Stimulated activated memory B cell treated with anti-CD40 and anti-IgM and Interleukin-4, amounts not matched to agents 10 μg/mL and 1 μg/mL and 100 μg/mL, for 72 hours (primary cell): ENCODE results near the gene CYBB.
A peak's percentile ranks its signal among the peaks of the same experiment; 100 is the strongest.

Experiments
- ATAC-seq: fragments of 150-1000 bp; cut with Tn5 transposase; 2 replicates; pipeline ENCODE4 v1.10.0; 2021
- H3K27ac Mint-ChIP-seq: one replicate; pipeline ENCODE4 v1.8.0; 2022; ENCODE audit warnings: mild to moderate bottlenecking, mixed read lengths
- H3K27me3 Mint-ChIP-seq: one replicate; pipeline ENCODE4 v1.8.0; 2022; ENCODE audit warnings: mixed read lengths
- H3K36me3 Mint-ChIP-seq: one replicate; pipeline ENCODE4 v1.8.0; 2022; ENCODE audit warnings: mixed read lengths
- H3K4me1 Mint-ChIP-seq: one replicate; pipeline ENCODE4 v1.8.0; 2022; ENCODE audit warnings: mixed read lengths
- H3K4me3 Mint-ChIP-seq: one replicate; pipeline ENCODE4 v1.8.0; 2022; ENCODE audit warnings: mild to moderate bottlenecking, moderate library complexity, mixed read lengths
- H3K9me3 Mint-ChIP-seq: one replicate; pipeline ENCODE4 v1.8.0; 2022; ENCODE audit warnings: mixed read lengths

The CYBB gene

GRCh38 chrX:37803057-37803456 is 23.2 kb downstream of the CYBB start:
- Mint-ChIP-seq H3K9me3 (no peaks in the 10 kb centered on the region), H3K4me1 (peaks cover 6% of the 10 kb centered on the region), H3K36me3 (peaks cover 34% of the 10 kb centered on the region), H3K27me3 (no peaks in the 10 kb centered on the region), H3K27ac (no peak overlapping the region), H3K4me3 (no peak overlapping the region)
- no peak for ATAC-seq

DNA sequence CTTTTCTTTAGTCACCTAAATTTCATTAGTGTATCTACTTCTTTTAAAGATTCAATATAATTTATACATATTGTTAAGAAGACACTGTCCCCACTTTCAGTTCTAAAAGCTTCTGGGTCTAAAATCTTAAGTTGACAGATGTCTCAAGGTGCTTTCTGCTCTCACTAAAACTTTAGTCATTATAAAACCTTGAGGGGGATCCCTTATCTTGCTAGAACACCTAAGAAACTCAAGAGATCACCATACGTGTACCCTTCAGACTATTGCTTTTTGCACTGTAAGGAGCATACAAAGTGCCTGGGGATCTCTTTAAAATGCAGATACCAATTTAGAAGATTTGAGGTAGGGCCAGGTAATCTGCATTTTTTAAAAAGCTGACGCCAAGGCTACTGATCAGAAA is 30.1 kb downstream of the CYBB start:
- no peak for ATAC-seq
- Mint-ChIP-seq H3K9me3 (no peaks in the 10 kb centered on the region), H3K4me3 (no peak overlapping the region), H3K27ac (peak overlapping the region; percentile 32), H3K36me3 (peaks cover 21% of the 10 kb centered on the region), H3K27me3 (no peaks in the 10 kb centered on the region), H3K4me1 (peaks cover 39% of the 10 kb centered on the region)

DNA sequence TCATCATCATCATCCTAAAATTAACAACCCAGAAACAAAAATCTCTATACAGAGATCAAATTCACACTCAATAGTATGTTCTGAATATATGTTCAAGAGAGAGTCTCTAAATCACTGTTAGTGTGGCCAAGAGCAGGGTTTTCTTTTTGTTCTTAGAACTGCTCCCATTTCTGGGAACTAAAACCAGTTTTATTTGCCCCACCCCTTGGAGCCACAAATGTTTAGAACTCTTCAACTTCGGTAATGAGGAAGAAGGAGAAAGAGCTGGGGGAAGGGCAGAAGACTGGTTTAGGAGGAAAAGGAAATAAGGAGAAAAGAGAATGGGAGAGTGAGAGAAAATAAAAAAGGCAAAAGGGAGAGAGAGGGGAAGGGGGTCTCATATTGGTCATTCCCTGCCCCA is 32.3 kb downstream of the CYBB start:
- Mint-ChIP-seq H3K9me3 (no peaks in the 10 kb centered on the region), H3K36me3 (peaks cover 15% of the 10 kb centered on the region), H3K27me3 (no peaks in the 10 kb centered on the region), H3K4me1 (peaks cover 56% of the 10 kb centered on the region), H3K4me3 (no peak overlapping the region), H3K27ac (peak overlapping the region; percentile 20)
- ATAC-seq: no peak

DNA sequence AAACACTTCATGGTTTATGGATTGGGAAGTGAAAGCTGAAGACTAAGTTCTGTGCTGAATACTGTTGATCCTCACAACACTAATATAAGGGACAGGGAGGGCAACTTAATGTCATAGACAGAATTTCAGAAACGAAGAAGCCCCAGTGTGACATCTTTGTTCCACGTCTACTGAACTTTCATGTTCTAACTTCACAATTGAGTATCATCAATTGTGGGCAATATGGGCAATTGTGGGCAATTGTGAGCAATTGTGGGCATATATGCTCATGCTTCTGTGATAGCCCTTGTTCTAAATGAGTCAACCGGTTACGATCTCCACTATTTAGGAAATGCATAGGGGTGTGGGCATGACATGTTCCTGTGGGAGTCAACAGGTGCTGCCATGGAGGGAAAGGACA is 33.7 kb downstream of the CYBB start:
- Mint-ChIP-seq H3K27me3 (no peaks in the 10 kb centered on the region), H3K36me3 (peaks cover 8% of the 10 kb centered on the region), H3K4me1 (peaks cover 66% of the 10 kb centered on the region), H3K9me3 (no peaks in the 10 kb centered on the region), H3K4me3 (no peak overlapping the region), H3K27ac (peak overlapping the region; percentile 73)
- peak; percentile 67 for ATAC-seq

DNA sequence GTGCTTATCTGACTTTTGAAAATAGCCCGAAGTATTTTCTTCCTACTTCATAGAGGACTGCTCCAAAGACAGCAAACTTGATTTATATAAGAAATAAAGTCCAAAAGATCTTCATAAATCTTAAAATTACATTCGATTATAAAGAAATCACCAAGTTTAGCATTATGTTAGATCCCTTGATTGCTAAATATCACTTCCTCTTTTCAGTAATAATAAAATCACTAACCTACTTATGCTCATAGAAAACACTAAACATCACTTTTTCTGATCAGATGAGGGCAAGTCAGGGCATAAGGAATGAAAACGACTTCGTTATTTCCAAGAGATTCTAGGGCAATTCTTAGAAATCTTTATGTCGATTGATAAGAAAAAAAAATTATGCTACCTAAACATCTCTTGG is 35.5 kb downstream of the CYBB start:
- H3K9me3 Mint-ChIP-seq: no peaks in the 10 kb centered on the region
- H3K27ac Mint-ChIP-seq: peak overlapping the region; percentile 88
- H3K4me1 Mint-ChIP-seq: peaks cover 60% of the 10 kb centered on the region

DNA sequence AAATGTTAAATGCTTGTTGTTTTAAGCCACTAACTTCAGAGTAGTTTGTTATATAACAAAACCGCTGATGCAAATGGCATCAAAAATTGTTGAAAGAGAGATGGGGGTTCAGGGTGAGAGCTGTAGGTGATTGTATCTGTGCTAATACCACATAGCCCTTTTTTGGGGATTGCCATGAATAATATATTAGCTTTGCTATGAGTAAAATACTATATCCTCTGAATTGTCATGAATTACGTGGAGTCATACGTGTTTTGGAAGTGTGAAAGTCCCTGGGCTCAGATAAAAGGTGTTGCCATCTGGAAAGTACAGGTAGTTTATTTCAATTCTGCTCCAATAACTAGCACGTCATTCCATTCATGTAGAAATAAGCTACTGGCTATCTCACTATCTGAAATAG is 36.9 kb downstream of the CYBB start:
- H3K4me3 Mint-ChIP-seq: peak overlapping the region; percentile 72

More for the DNA sequence above, 35.5 kb downstream of the CYBB start:
- no peak for ATAC-seq
- Mint-ChIP-seq H3K36me3 (no peaks in the 10 kb centered on the region), H3K4me3 (no peak overlapping the region), H3K27me3 (no peaks in the 10 kb centered on the region)

DNA sequence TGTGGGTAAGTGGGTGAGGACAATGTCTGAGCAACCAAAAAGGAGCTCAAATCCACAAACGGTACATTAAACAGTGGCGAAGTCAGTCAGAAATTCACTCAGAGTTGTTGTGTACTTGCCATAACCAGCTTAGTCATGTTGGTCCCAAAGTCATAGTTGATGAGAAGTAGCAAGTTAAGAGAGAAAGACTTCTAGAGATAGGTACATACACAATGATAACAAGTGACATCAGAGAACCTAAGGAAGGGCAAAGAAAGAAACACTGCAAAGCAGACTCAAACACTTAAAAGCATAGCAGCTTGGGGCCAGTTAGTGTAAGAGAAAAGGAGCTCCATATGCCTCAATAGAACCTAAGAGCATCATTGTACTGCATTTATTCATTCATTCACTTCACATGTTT is 37.3 kb downstream of the CYBB start:
- H3K27me3 Mint-ChIP-seq: no peaks in the 10 kb centered on the region
- H3K27ac Mint-ChIP-seq: peak overlapping the region; percentile 88
- no peaks in the 10 kb centered on the region for H3K36me3 Mint-ChIP-seq
- H3K9me3 Mint-ChIP-seq: no peaks in the 10 kb centered on the region
- no peak for ATAC-seq
- H3K4me1 Mint-ChIP-seq: peaks cover 51% of the 10 kb centered on the region
- H3K4me3 Mint-ChIP-seq: peak overlapping the region; percentile 72

More for the DNA sequence above, 36.9 kb downstream of the CYBB start:
- peak; percentile 61 for ATAC-seq
- peak overlapping the region; percentile 88 for H3K27ac Mint-ChIP-seq
- peaks cover 55% of the 10 kb centered on the region for H3K4me1 Mint-ChIP-seq
- no peaks in the 10 kb centered on the region for H3K27me3 Mint-ChIP-seq
- H3K36me3 Mint-ChIP-seq: no peaks in the 10 kb centered on the region
- no peaks in the 10 kb centered on the region for H3K9me3 Mint-ChIP-seq

GRCh38 chrX:37817579-37817978 is 37.7 kb downstream of the CYBB start:
- peaks cover 48% of the 10 kb centered on the region for H3K4me1 Mint-ChIP-seq
- peak; percentile 69 for ATAC-seq
- peak overlapping the region; percentile 88 for H3K27ac Mint-ChIP-seq

DNA sequence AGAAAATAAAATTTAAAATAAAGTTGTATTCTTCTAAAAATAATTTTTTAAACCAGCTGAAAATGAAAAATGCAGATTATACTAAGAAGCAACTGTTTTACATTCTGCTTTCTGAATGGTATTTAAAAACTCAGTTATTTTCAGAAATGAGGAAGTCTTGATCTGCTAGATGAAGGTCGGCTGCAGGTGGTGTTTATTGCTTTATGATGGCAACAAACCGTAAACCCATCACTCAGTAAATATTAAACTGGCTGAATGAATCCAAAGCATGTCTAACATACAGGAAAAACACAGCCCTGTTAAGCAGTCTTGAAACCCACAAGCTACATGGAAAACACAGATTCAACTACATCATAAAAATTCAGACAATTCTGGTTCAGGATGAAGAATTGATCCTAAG is 38.2 kb downstream of the CYBB start:
- H3K36me3 Mint-ChIP-seq: no peaks in the 10 kb centered on the region
- H3K27ac Mint-ChIP-seq: peak overlapping the region; percentile 88
- peaks cover 46% of the 10 kb centered on the region for H3K4me1 Mint-ChIP-seq
- ATAC-seq: peak; percentile 70
- no peaks in the 10 kb centered on the region for H3K9me3 Mint-ChIP-seq
- no peaks in the 10 kb centered on the region for H3K27me3 Mint-ChIP-seq
- peak overlapping the region; percentile 66 for H3K4me3 Mint-ChIP-seq

More at GRCh38 chrX:37817579-37817978, 37.7 kb downstream of the CYBB start:
- Mint-ChIP-seq H3K4me3 (peak overlapping the region; percentile 72), H3K36me3 (no peaks in the 10 kb centered on the region), H3K9me3 (no peaks in the 10 kb centered on the region), H3K27me3 (no peaks in the 10 kb centered on the region)

GRCh38 chrX:37820646-37821045 is 40.8 kb downstream of the CYBB start:
- Mint-ChIP-seq H3K27me3 (no peaks in the 10 kb centered on the region), H3K9me3 (no peaks in the 10 kb centered on the region), H3K4me1 (peaks cover 43% of the 10 kb centered on the region), H3K27ac (no peak overlapping the region), H3K4me3 (no peak overlapping the region), H3K36me3 (no peaks in the 10 kb centered on the region)
- no peak for ATAC-seq

GRCh38 chrX:37824491-37825214 is 44.8 kb downstream of the CYBB start:
- no peak overlapping the region for H3K4me3 Mint-ChIP-seq
- H3K27ac Mint-ChIP-seq: peak overlapping the region; percentile 74
- H3K9me3 Mint-ChIP-seq: no peaks in the 10 kb centered on the region
- H3K4me1 Mint-ChIP-seq: peaks cover 20% of the 10 kb centered on the region
- no peaks in the 10 kb centered on the region for H3K27me3 Mint-ChIP-seq
- no peaks in the 10 kb centered on the region for H3K36me3 Mint-ChIP-seq
- ATAC-seq: no peak

DNA sequence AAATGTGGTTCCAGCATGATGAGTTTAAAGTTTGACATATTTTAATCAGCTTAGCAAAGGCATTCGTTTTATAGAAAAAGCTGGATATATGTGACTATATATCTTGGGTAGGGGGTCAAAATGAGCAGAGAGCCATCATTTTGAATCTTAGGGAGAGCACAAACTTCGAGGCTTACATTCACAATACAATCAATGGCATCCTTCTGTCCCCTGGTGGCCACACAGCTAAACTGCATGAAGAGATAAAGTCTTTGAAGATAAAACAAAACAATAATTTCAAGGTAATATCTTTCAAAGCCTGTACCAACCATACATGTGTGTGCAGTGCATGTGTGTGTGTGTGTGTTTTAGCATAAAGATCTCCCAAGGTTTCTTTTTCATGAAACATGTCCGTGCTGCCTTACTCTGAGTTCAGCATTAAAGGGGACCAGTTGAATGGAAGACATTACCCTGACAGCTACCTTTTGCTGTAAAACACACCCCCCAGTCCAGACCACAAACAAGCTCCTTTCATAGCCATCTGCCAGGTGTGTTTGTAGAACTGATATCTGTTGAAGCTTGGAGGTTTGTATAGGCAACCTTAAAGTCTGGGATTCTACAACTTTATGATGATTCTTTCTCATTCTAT is 45.5 kb downstream of the CYBB start:
- Mint-ChIP-seq H3K36me3 (no peaks in the 10 kb centered on the region), H3K9me3 (no peaks in the 10 kb centered on the region), H3K4me1 (peaks cover 19% of the 10 kb centered on the region), H3K27ac (peak overlapping the region; percentile 74), H3K27me3 (no peaks in the 10 kb centered on the region), H3K4me3 (no peak overlapping the region)
- no peak for ATAC-seq

- ATAC-seq: no peak
- Mint-ChIP-seq H3K27ac (no peak overlapping the region), H3K27me3 (no peaks in the 10 kb centered on the region), H3K9me3 (no peaks in the 10 kb centered on the region), H3K4me1 (peaks cover 6% of the 10 kb centered on the region), H3K4me3 (no peak overlapping the region), H3K36me3 (no peaks in the 10 kb centered on the region)
Measured at GRCh38 chrX:37829721-37830120, 49.9 kb downstream of the CYBB start.

DNA sequence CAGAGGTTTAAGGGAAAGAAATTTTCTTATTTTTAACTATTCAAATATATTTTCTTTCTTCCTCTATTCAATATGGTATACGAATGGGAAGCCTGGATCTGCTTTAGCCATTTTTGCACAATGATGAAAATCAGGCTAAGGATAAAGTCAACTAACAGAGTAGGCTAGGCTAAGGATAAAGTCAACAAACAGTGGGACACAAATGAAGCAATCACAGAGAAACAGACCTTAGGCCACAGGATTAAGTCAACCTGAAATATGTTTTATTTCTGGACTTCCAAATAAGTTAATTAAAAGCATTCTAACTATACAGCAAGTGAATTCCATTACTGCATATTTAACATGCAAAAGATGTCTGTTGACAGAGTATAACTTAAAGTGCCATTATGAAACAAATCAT is 50.5 kb downstream of the CYBB start:
- H3K27ac Mint-ChIP-seq: no peak overlapping the region
- no peaks in the 10 kb centered on the region for H3K27me3 Mint-ChIP-seq
- H3K36me3 Mint-ChIP-seq: no peaks in the 10 kb centered on the region
- no peaks in the 10 kb centered on the region for H3K4me1 Mint-ChIP-seq
- no peak for ATAC-seq
- H3K9me3 Mint-ChIP-seq: no peaks in the 10 kb centered on the region
- H3K4me3 Mint-ChIP-seq: no peak overlapping the region

DNA sequence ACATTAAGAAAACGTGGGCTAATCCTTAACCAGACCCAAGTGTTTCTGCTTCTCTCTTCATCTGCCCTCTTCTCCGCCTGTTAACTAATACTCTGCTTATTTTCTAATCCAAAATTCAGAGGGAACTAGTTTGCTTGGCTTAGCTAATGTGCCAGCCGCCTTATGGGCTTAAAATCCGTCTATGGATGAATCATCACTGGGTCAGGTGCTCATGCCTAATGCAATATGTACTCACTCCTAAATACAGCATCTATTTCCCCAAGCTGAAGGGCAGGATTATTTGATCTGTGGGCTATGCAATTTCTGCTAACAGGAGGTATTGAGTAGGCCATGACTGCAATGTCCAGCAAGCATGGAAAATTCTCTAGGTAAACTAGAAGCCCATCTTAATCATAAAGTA is 55.1 kb downstream of the CYBB start:
- Mint-ChIP-seq H3K4me1 (no peaks in the 10 kb centered on the region), H3K36me3 (peaks cover 6% of the 10 kb centered on the region), H3K9me3 (no peaks in the 10 kb centered on the region), H3K4me3 (no peak overlapping the region), H3K27me3 (no peaks in the 10 kb centered on the region), H3K27ac (no peak overlapping the region)
- ATAC-seq: no peak

DNA sequence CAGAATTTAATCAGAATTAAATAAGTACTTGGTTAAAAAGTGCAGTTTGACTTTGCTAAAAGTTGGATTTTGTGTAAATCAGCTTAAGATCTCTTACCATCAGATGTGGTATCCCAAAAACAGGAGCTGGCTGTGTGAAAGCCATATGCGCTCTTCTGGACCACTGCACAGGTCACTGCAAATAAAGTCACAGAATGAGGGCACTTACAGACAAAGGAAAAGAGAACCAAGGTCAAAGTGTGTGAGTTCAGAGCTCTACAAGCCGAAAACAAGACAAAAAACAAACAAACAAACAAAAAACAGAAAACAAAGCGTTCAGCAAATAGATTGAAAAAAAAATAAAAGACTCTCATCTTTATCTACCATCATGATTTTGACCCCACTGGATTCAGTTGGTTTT is 61.1 kb downstream of the CYBB start:
- Mint-ChIP-seq H3K27ac (no peak overlapping the region), H3K4me3 (no peak overlapping the region), H3K36me3 (peaks cover 13% of the 10 kb centered on the region), H3K27me3 (no peaks in the 10 kb centered on the region), H3K9me3 (no peaks in the 10 kb centered on the region), H3K4me1 (peaks cover 5% of the 10 kb centered on the region)
- ATAC-seq: no peak
